Ramos (cell line): ENCODE results near the gene ASPM.
"Not testable (repeated sequence)": the region's sequence is repeated elsewhere in the genome, so short reads cannot be mapped to it uniquely, and the experiment has no call there.

ENCODE experiments used
- in situ Hi-C: fragments of 300-500 bp; cut with MboI; formaldehyde crosslinking; loops from one replicate; pipeline ENCODE4 v1.14.3; 2022; ENCODE audit warnings: low sequenced_read_pairs; ENCODE audit not compliant: unreplicated experiment

Gene ASPM

DNA sequence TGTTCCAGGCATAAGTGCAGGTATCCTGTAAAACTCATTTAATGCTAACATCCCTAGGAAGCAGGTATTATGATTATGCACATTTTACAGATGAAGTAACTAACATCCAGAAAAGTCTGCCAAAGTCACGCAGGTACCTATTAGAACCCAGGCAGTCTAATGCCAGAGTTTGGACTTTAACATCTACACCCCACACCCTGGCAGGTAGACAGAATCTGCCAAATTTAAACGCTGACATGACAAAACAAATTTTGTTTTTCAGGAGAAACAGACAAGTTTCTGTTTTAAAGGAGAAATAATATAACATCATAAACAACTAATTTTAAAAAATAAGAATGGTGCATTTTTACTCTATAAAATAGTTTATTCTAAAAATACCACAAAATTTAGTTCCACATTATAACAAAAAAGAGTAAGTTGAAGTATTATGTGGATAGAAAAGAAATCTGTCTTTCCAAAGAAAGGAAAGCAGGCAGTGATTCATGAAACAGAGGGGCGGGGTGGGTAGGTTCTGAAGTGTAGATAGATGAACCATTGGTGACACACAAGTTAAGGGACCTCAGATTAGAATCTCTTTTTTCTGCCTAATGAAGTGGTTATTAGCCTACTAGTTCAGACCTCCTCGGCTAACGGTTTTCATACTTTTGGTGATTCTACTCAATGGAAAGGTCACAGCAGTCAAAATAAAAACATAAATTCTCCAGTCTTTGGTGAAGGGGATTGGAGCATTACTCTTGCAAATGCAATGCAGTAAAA lies 1.7 kb downstream of the ASPM start:
- in situ Hi-C loops: no loop called here

DNA sequence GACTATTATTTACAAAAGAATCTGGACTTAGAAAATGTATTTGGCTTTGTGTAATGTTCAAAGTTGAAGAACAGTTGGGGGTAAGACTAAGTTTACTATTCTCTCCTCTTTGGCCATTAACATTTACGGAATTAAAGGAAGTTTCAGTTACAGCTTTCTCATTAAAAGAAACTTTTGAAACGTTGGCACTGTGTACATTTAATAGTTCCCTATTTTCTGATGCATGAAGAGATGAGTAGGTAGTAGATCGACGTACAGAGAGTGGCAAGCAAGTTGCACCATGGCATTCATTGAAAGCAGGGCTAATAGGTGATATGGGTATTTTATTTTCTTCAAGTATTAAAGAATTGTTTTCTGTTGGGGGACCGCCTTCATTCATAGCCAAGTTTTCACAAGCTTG lies 3.2 kb downstream of the ASPM start:
- in situ Hi-C loops: no loop called here

GRCh38 chr1:197141575-197141974 lies 4.9 kb downstream of the ASPM start:
- in situ Hi-C loops: no loop called here

GRCh38 chr1:197140121-197140520 lies 6.3 kb downstream of the ASPM start:
- in situ Hi-C loops: no loop called here

GRCh38 chr1:197139169-197139568 lies 7.3 kb downstream of the ASPM start:
- in situ Hi-C loops: no loop called here

- in situ Hi-C loops: no loop called here
Measured at GRCh38 chr1:197137322-197137721, 9.1 kb downstream of the ASPM start.

- in situ Hi-C loops: no loop called here
Measured at GRCh38 chr1:197130677-197131304, 15.7 kb downstream of the ASPM start.

- in situ Hi-C loops: no loop called here
Measured at GRCh38 chr1:197129698-197130097, 16.8 kb downstream of the ASPM start.

- in situ Hi-C loops: no loop called here
Measured at GRCh38 chr1:197127246-197127912, 19.1 kb downstream of the ASPM start.

DNA sequence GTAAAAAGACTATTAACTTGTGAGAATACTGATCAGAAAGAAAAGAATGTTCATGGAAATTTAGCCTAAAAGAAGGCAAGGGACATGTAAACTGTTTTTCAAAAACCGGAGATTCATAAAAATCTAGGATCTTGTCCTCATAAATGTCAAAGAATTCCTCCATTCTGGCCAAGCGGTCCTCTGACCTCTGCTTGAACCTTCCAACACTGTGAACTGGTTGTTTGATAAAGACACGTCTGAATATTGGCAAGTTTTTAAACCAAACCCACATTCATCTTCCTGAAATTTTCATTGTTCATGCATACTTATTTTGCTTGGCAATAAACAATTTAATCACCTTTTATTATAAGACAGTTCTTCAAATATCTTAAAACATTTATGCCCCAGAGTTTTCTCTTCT lies 19.8 kb downstream of the ASPM start:
- in situ Hi-C loops: no loop called here

DNA sequence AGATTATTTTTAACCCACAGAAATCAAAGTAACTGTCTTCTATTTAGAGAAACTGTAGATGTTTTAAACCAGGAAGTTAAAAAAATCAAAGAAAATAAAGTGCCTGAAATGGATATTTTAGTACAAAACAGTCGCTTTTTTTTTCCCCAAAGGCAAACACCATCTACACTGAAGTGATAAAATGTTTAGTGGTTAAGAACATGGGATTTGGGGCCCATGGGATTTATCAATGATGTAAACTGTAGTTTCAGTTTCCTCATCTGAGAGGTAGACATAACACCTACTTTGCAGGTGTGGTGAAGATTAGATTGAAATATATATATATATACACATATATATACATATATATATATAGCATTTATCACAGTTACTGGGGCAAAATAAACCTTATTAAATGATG lies 22.1 kb downstream of the ASPM start:
- in situ Hi-C loops: no loop called here

- in situ Hi-C loops: no loop called here
Measured at GRCh38 chr1:197116156-197116555, 30.3 kb downstream of the ASPM start.

DNA sequence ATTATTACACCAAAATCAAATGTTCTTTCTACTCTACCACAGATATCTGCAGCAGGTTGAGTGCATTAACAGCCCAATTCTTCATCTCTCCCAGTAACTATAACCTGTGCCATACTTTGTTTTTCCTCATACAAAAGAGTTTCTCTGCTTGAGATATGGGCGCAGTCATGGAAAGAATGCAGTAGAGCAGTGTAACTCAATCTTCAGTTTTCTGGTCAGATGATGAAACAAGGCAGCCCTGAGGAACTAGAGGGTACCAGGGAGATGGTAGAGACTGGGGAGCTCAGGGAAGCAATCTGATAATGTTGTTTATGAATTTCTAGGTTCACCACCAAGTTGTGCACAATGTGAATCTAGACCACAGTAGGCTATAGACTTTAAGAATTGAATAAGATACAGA lies 39.6 kb downstream of the ASPM start:
- in situ Hi-C loops: no loop called here

DNA sequence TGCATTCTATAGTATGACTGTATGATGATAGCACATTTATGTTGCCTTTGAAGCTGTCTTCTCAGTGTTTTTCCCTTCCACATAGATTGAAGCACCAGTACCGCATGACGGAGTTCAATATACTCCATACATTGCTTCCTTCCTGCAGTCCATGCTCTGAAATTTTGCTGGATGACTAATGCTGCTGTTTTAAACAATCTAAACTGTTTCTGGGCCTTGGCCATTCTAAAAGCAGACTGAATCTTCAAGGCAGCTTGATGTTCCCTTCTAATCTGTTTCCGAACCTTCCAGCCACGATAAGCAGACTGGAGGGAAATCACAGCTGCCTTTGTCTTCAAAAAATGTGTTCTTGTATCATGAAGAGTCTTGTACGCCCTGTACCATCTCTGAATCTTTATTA lies 43.2 kb downstream of the ASPM start:
- in situ Hi-C loops: no loop called here

GRCh38 chr1:197101978-197102377 lies 44.5 kb downstream of the ASPM start:
- in situ Hi-C loops: no loop called here

- in situ Hi-C loops: no loop called here
Measured at GRCh38 chr1:197100677-197101076, 45.8 kb downstream of the ASPM start.

GRCh38 chr1:197099444-197099843 lies 47.0 kb downstream of the ASPM start:
- in situ Hi-C loops: no loop called here

- in situ Hi-C loops: not testable (repeated sequence)
Measured at GRCh38 chr1:197096971-197097370, 49.5 kb downstream of the ASPM start.

- in situ Hi-C loops: no loop called here
Measured at GRCh38 chr1:197096137-197096536, 50.3 kb downstream of the ASPM start.

GRCh38 chr1:197093226-197093885 lies 53.1 kb downstream of the ASPM start:
- in situ Hi-C loops: no loop called here

GRCh38 chr1:197092491-197093023 lies 53.9 kb downstream of the ASPM start:
- in situ Hi-C loops: no loop called here
